ENCODE measurements around the gene MBL2. TPM values are rescaled to one million over a fixed set of nuclear protein-coding genes. Genes with fewer than 3 reads are reported as not detected.

Gene MBL2
- total RNA-seq, result not detected

GRCh38 chr10:52772623-52773022 lies at the start of gene MBL2:
Gene MBL2, minus strand, starts transcription at chr10:52772784. Its CDS starts 1,149 bp downstream, at chr10:52771635.
- Histone ChIP-seq H3K36me3 (replicated peaks in 1 of 2; ENCODE audit: insufficient read depth in 1 of 2, low read depth in 2 of 2) (no peaks in the 10 kb centered on the region), H3K9me3 (no peaks in the 10 kb centered on the region), H3K4me3 (no peak within 1 kb of the TSS), H3K27me3 (no peaks in the 10 kb centered on the region), H3K4me1 (peaks cover 4% of the 10 kb centered on the region), H3K27ac (no peak within 1 kb of the TSS)
- intact Hi-C loops (cut with DNase I), result no loop called here
- ATAC-seq (no peak), DNase-seq (no peak)
- 65 to 73% methylated on average over 3 of the region's 3 CpGs for WGBS, 2 donors
- TF ChIP-seq POLR2A (IDR thresholded peaks at IDR 0.05) (no peak), CTCF (IDR thresholded peaks at IDR 0.05) (no peak)

- TF ChIP-seq CTCF (IDR thresholded peaks at IDR 0.05) (no peak), POLR2A (IDR thresholded peaks at IDR 0.05) (no peak)
- H3K27me3 ChIP-seq, result no peaks in the 10 kb centered on the region
- no peaks in the 10 kb centered on the region for H3K36me3 ChIP-seq (replicated peaks in 1 of 2; ENCODE audit: insufficient read depth in 1 of 2, low read depth in 2 of 2)
- no peaks in the 10 kb centered on the region for H3K9me3 ChIP-seq
- 41 to 54% methylated on average over 1 of the region's 1 CpG for WGBS, 2 donors
- no peak for DNase-seq
- intact Hi-C loops (cut with DNase I), result no loop called here
- no peaks in the 10 kb centered on the region for H3K4me1 ChIP-seq
- no peak for ATAC-seq
- no peak overlapping the region for H3K27ac ChIP-seq
- H3K4me3 ChIP-seq, result no peak overlapping the region
These were observed 47.7 kb upstream of the MBL2 start for GRCh38 chr10:52820309-52820708.

GRCh38 chr10:52818019-52818418 lies 45.4 kb upstream of the MBL2 start:
- no peak for ATAC-seq
- WGBS, 2 donors, result 42 to 45% methylated on average over 3 of the region's 3 CpGs

GRCh38 chr10:52814506-52814905 lies 41.9 kb upstream of the MBL2 start:
- Histone ChIP-seq H3K4me3 (no peak overlapping the region), H3K36me3 (replicated peaks in 1 of 2; ENCODE audit: insufficient read depth in 1 of 2, low read depth in 2 of 2) (no peaks in the 10 kb centered on the region), H3K27me3 (no peaks in the 10 kb centered on the region), H3K27ac (no peak overlapping the region), H3K9me3 (no peaks in the 10 kb centered on the region), H3K4me1 (no peaks in the 10 kb centered on the region)
- DNase-seq (no peak), ATAC-seq (no peak)
- 63 to 73% methylated on average over 5 of the region's 5 CpGs for WGBS, 2 donors
- intact Hi-C loops (cut with DNase I), result no loop called here
- TF ChIP-seq CTCF (IDR thresholded peaks at IDR 0.05) (no peak), POLR2A (IDR thresholded peaks at IDR 0.05) (no peak)

More at GRCh38 chr10:52818019-52818418, 45.4 kb upstream of the MBL2 start:
- no peaks in the 10 kb centered on the region for H3K36me3 ChIP-seq (replicated peaks in 1 of 2; ENCODE audit: insufficient read depth in 1 of 2, low read depth in 2 of 2)
- no peak for DNase-seq
- H3K4me3 ChIP-seq, result no peak overlapping the region
- TF ChIP-seq CTCF (IDR thresholded peaks at IDR 0.05) (peak in 3 of 7 experiments; percentile 16 to 34 (median 21)), POLR2A (IDR thresholded peaks at IDR 0.05) (no peak)
- H3K9me3 ChIP-seq, result no peaks in the 10 kb centered on the region
- no peak overlapping the region for H3K27ac ChIP-seq
- no peaks in the 10 kb centered on the region for H3K27me3 ChIP-seq
- no peaks in the 10 kb centered on the region for H3K4me1 ChIP-seq
- intact Hi-C loops (cut with DNase I), result no loop called here

- DNase-seq (no peak), ATAC-seq (no peak)
- Histone ChIP-seq H3K27ac (no peak overlapping the region), H3K4me1 (no peaks in the 10 kb centered on the region), H3K27me3 (no peaks in the 10 kb centered on the region), H3K4me3 (no peak overlapping the region), H3K9me3 (no peaks in the 10 kb centered on the region), H3K36me3 (replicated peaks in 1 of 2; ENCODE audit: insufficient read depth in 1 of 2, low read depth in 2 of 2) (no peaks in the 10 kb centered on the region)
- TF ChIP-seq POLR2A (IDR thresholded peaks at IDR 0.05) (no peak), CTCF (IDR thresholded peaks at IDR 0.05) (no peak)
- intact Hi-C loops (cut with DNase I), result no loop called here
These were observed 39.2 kb upstream of the MBL2 start for GRCh38 chr10:52811776-52812175.
